ENCODE data around the gene ZFHX3.
"Not testable (repeated sequence)": the region's sequence is repeated elsewhere in the genome, so short reads cannot be mapped to it uniquely, and the experiment has no call there.

The ZFHX3 gene

DNA sequence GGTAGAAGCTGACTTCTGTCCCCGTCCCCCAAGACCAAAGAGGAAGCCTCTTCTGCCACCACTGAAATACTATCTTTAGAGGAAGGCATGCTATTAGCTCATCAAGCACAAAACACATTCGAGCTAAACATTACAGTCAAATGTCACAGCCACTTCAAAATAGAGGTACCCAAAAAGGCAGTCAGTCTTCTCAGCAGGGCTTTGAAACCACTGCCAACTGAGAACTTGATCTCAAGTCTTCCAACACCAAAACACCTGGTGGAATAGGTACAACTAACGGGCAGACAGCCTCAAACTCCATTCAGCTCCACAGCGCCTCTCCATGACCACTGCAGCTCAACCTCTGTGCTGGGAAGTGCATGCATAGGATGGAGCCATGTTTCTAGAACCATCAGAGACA is 36.0 kb downstream of the ZFHX3 start:
- no peaks in the 10 kb centered on the region for H3K27me3 ChIP-seq (ENCODE audit: insufficient read depth, low read length)
- no peaks in the 10 kb centered on the region for H3K9me3 ChIP-seq (ENCODE audit: insufficient read depth, low read depth, low read length)
- H3K36me3 ChIP-seq (ENCODE audit: insufficient read depth, low read depth, low read length), result no peaks in the 10 kb centered on the region
- no peak overlapping the region for H3K9ac ChIP-seq (ENCODE audit: low read depth, low read length)
- no peak overlapping the region for H3K4me3 ChIP-seq (ENCODE audit: low read length)
- H3K4me1 ChIP-seq (ENCODE audit: insufficient read depth, low read length), result 0 out of 2 replicates have a peak, but pooled peaks cover 3% of the 10 kb centered on the region
- no peak overlapping the region for H3K27ac ChIP-seq (ENCODE audit: low read length)

DNA sequence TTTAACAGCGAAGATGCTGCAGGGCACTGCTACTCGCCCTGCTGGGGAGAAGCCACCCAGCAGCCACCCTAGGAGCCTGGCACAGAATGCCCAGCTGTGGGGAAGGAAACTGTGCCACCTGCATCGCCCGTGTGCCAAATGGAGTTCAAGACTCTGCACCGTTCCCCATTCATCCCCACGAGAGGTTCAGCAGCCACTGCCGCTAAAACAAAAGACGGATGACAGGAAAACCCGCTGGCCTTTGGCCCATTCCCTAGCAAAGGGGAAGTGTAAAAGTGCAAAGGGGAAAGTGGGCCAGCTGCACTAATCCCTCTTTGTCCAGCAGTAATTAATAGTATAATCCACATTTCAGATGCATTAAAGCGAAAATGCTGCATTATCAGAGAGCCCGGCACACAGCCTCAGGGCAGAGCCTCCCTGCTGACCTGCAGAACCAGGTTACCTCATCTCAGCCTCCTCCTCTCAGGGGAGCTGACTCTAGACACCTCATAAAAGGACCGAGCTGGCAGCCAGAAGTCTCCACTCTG is 37.7 kb downstream of the ZFHX3 start:
- H3K9ac ChIP-seq (ENCODE audit: low read depth, low read length), result no peak overlapping the region
- no peaks in the 10 kb centered on the region for H3K36me3 ChIP-seq (ENCODE audit: insufficient read depth, low read depth, low read length)
- no peaks in the 10 kb centered on the region for H3K9me3 ChIP-seq (ENCODE audit: insufficient read depth, low read depth, low read length)
- no peaks in the 10 kb centered on the region for H3K27me3 ChIP-seq (ENCODE audit: insufficient read depth, low read length)
- H3K27ac ChIP-seq (ENCODE audit: low read length), result no peak overlapping the region
- H3K4me1 ChIP-seq (ENCODE audit: insufficient read depth, low read length), result 0 out of 2 replicates have a peak, but pooled peaks cover 3% of the 10 kb centered on the region
- no peak overlapping the region for H3K4me3 ChIP-seq (ENCODE audit: low read length)

DNA sequence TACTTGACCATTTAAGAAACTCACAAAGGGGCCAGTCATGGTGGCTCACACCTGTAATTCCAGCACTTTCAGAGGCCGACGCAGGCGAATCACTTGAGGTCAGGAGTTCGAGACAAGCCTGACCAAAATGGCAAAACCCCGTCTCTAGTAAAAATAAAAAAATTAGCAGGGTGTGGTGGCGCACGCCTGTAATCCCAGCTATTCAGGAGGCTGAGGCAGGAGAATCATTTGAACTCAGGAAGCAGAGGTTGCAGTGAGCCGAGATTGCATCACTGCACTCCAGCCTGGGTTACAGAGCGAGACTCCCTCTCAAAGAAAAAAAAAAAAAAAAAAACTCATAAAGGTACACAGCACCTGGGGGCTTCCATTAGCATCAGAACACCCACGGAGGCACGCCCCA is 38.2 kb downstream of the ZFHX3 start:
- not testable (repeated sequence) for H3K9ac ChIP-seq (ENCODE audit: low read depth, low read length); H3K27me3 ChIP-seq (ENCODE audit: insufficient read depth, low read length); H3K9me3 ChIP-seq (ENCODE audit: insufficient read depth, low read depth, low read length); H3K4me3 ChIP-seq (ENCODE audit: low read length); H3K4me1 ChIP-seq (ENCODE audit: insufficient read depth, low read length); H3K36me3 ChIP-seq (ENCODE audit: insufficient read depth, low read depth, low read length); H3K27ac ChIP-seq (ENCODE audit: low read length)

DNA sequence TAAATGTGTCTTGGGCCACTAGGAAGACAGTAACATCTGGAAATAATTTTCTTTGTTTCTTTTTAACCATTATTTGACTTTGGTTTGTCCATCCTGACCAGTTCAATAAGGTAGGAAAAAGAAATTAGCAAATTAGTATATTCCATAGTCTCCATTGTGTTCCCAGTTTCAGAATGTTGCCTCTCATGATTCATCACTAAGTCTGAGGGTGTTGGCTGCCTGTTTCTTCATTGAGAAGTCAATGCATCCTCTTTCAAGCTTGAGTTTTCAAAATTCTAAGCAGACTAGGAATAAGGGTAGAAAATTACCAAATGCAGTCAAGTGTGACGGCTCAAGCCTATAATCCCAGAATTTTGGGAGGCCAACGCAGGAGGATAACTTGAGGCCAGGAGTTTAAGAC is 41.9 kb downstream of the ZFHX3 start:
- Histone ChIP-seq H3K4me1 (ENCODE audit: insufficient read depth, low read length) (peaks cover 3% of the 10 kb centered on the region; the same call in 1 of the 2 replicates), H3K4me3 (ENCODE audit: low read length) (no peak overlapping the region), H3K27me3 (ENCODE audit: insufficient read depth, low read length) (no peaks in the 10 kb centered on the region), H3K36me3 (ENCODE audit: insufficient read depth, low read depth, low read length) (no peaks in the 10 kb centered on the region), H3K9me3 (ENCODE audit: insufficient read depth, low read depth, low read length) (peaks cover 6% of the 10 kb centered on the region), H3K9ac (ENCODE audit: low read depth, low read length) (no peak overlapping the region), H3K27ac (ENCODE audit: low read length) (no peak overlapping the region)

DNA sequence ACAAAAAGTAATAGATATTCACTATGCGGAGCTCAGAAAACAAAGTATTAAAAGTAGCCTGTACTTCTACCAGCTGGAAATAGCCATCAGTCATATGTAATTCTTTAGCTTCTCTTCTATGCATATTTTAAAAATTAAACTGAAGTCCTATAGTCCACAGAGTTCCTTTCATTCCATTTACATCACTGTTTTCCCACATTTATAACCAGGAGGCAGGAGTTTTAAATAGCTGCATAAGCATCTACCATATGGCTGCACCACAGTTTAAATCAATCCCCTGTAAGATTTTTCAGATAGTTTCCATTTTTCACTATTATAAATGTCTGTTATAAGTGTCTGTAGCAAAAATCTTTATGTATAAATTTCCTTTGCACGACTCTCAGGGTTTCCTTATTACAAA is 45.1 kb downstream of the ZFHX3 start:
- Histone ChIP-seq H3K9ac (ENCODE audit: low read depth, low read length) (no peak overlapping the region), H3K27me3 (ENCODE audit: insufficient read depth, low read length) (no peaks in the 10 kb centered on the region), H3K27ac (ENCODE audit: low read length) (no peak overlapping the region), H3K4me3 (ENCODE audit: low read length) (no peak overlapping the region), H3K4me1 (ENCODE audit: insufficient read depth, low read length) (peaks cover 3% of the 10 kb centered on the region; the same call in 1 of the 2 replicates), H3K36me3 (ENCODE audit: insufficient read depth, low read depth, low read length) (no peaks in the 10 kb centered on the region), H3K9me3 (ENCODE audit: insufficient read depth, low read depth, low read length) (peaks cover 7% of the 10 kb centered on the region)

DNA sequence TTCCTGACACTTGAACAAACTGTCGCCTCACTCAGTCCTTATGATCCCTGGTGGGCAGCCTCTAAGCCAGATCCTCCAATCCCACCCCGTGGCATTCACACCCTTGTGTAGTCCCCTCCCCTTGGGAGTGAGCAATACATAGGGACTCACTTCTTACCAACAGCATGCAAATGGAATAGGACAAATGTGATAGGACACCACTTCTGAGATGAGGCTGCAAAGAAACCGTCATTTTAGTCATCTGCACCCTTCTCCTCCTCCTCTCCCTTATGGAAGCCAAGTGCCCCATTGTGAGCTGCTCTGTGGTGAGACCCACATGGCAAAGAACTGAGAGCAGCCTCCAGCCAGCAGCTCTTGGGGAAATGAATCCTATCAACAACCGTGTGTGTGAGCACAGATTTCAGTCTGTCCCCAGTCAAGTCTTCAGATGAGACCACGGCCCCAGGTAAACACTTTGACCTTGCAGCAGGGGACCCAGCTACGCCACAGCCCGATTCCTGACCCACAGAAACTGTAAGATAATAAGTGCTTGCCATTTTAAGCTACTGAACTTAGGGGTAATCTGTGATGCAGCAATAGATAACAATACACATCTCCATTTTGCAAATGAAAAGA is 46.9 kb downstream of the ZFHX3 start:
- H3K9ac ChIP-seq (ENCODE audit: low read depth, low read length), result no peak overlapping the region
- H3K4me3 ChIP-seq (ENCODE audit: low read length), result no peak overlapping the region
- no peaks in the 10 kb centered on the region; the same call in 1 of the 2 replicates for H3K4me1 ChIP-seq (ENCODE audit: insufficient read depth, low read length)
- H3K9me3 ChIP-seq (ENCODE audit: insufficient read depth, low read depth, low read length), result peaks cover 7% of the 10 kb centered on the region
- no peaks in the 10 kb centered on the region for H3K27me3 ChIP-seq (ENCODE audit: insufficient read depth, low read length)
- H3K27ac ChIP-seq (ENCODE audit: low read length), result no peak overlapping the region
- H3K36me3 ChIP-seq (ENCODE audit: insufficient read depth, low read depth, low read length), result no peaks in the 10 kb centered on the region

DNA sequence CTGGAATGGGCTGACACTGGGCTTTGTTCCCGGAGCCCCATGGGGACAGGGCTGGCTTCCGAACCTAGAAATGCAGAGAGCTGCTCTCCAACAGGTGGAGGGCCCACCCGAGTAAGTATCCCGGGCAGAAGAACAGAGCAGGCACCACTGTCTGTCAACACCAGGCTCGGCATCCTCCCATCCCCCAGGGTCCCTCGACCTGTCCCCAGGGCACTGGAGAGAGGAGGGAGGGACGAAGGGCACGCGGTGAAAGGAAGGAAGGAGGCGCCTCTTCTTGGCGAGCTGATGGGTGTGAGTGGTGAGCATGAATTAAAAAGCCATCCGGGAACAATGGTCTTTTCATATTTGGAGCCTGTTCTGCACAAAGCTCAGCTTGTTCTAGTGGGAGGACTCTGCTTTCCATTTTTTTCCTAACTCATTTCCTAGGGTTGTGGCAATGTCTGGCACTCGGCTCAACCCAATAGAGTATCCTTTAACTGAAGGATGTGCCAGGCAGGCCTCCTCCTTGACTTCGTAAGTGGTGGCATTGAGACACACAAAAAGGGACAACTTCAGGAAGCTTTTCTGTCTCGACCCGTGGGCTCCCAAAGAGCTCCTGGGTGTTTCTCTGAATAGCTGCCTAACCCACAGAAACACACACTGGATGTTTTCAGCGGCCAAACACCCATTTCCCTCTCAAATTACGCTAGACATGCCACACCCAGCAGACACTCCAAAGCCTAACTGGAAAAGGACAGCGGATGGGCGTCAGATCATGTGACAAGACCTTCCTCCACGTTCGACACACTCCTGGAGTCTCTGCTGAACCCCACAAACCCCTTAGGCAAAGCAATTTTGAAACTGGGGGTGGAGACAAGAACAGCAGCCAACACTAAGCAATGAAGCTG is 47.7 kb downstream of the ZFHX3 start:
- Histone ChIP-seq H3K4me1 (ENCODE audit: insufficient read depth, low read length) (no peaks in the 10 kb centered on the region; the same call in none of the 2 replicates), H3K36me3 (ENCODE audit: insufficient read depth, low read depth, low read length) (no peaks in the 10 kb centered on the region), H3K27ac (ENCODE audit: low read length) (no peak overlapping the region), H3K9me3 (ENCODE audit: insufficient read depth, low read depth, low read length) (peaks cover 7% of the 10 kb centered on the region), H3K4me3 (ENCODE audit: low read length) (no peak overlapping the region), H3K9ac (ENCODE audit: low read depth, low read length) (no peak overlapping the region), H3K27me3 (ENCODE audit: insufficient read depth, low read length) (no peaks in the 10 kb centered on the region)

DNA sequence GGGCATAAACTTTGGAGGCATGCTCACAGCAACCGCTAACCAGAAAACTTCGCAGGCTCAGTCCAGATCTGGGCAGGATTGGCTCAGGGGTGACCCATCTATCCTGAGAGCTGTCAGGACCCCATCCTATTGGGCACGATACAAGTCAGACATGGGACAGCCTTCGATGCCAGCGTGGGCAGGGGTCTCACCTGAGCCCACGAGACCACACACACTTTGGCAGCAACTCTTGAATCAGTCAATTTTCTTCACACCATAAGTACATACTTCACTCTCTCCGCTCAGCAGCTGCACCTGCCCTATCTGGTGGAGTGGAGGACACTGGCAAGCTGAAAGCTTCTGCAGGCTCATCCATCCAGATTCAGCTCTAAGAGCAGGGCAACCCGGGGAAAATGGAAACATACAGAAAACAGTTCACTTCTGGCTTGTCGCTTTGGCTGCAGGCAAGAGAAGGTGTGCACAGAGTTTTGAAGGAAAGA is 48.3 kb downstream of the ZFHX3 start:
- peaks cover 7% of the 10 kb centered on the region for H3K9me3 ChIP-seq (ENCODE audit: insufficient read depth, low read depth, low read length)
- no peak overlapping the region for H3K27ac ChIP-seq (ENCODE audit: low read length)
- H3K9ac ChIP-seq (ENCODE audit: low read depth, low read length), result no peak overlapping the region
- H3K4me3 ChIP-seq (ENCODE audit: low read length), result no peak overlapping the region
- H3K27me3 ChIP-seq (ENCODE audit: insufficient read depth, low read length), result no peaks in the 10 kb centered on the region
- no peaks in the 10 kb centered on the region for H3K36me3 ChIP-seq (ENCODE audit: insufficient read depth, low read depth, low read length)
- H3K4me1 ChIP-seq (ENCODE audit: insufficient read depth, low read length), result no peaks in the 10 kb centered on the region; the same call in none of the 2 replicates

DNA sequence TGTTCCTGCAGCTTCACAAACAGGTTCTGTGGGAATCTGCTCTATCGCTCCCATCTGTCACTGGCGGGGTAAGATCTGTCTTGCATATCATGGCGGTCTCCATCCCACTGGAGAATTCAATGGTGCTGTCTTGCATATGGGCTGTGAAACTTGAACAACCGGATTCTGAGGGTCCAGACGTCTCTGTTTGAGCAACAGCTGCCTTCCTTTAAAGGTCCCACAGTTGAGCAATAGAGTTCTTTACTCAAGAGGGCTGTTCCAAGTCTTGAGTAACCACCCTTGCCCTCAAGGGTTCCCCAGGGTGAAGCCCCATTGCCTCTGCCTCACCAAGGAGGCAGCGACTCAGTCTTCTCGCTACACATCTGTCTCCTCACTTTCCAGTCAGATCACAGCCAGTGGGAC is 50.8 kb downstream of the ZFHX3 start:
- Histone ChIP-seq H3K27me3 (ENCODE audit: insufficient read depth, low read length) (no peaks in the 10 kb centered on the region), H3K9me3 (ENCODE audit: insufficient read depth, low read depth, low read length) (peaks cover 7% of the 10 kb centered on the region), H3K9ac (ENCODE audit: low read depth, low read length) (no peak overlapping the region), H3K4me1 (ENCODE audit: insufficient read depth, low read length) (peaks cover 5% of the 10 kb centered on the region), H3K36me3 (ENCODE audit: insufficient read depth, low read depth, low read length) (no peaks in the 10 kb centered on the region), H3K4me3 (ENCODE audit: low read length) (no peak overlapping the region), H3K27ac (ENCODE audit: low read length) (no peak overlapping the region)

DNA sequence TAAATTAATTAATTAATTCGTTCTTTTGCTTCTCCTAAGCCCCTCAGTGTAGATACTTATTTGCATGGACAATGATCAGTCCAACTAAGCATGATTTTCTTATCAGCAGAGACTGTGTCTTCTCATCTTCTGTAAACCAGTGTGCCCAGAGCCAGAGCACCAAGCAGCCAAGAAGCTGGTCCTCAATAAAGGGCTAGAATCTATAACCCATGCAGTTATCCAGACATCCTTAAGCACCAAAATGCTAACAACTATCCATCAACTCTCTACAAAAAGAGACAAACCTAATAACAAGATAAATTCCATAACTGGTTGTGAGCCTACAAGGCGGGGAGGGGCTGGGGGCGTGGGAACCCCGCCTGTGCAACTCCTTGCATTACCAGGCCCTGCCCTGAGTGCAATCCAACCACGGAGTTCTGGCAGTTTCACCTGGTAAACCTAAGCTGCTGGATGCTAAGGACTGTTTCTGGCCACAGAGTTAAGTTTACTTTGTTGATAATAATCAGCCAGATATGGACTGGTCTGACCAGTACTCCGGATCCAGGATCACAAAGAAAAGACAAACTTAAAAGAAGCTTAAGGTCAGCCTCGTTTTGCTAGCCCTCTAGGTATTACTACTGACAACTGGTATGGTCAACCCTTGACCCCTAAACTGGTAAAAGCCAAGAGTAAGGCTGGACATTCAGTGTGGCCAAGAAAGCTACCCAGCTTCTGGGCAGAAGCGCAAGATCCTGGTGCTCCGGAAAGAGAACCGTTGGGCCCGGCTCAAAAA is 51.5 kb downstream of the ZFHX3 start:
- no peaks in the 10 kb centered on the region for H3K27me3 ChIP-seq (ENCODE audit: insufficient read depth, low read length)
- peaks cover 5% of the 10 kb centered on the region for H3K9me3 ChIP-seq (ENCODE audit: insufficient read depth, low read depth, low read length)
- H3K4me3 ChIP-seq (ENCODE audit: low read length), result no peak overlapping the region
- no peak overlapping the region for H3K27ac ChIP-seq (ENCODE audit: low read length)
- peaks cover 11% of the 10 kb centered on the region for H3K4me1 ChIP-seq (ENCODE audit: insufficient read depth, low read length)
- no peaks in the 10 kb centered on the region for H3K36me3 ChIP-seq (ENCODE audit: insufficient read depth, low read depth, low read length)
- H3K9ac ChIP-seq (ENCODE audit: low read depth, low read length), result no peak overlapping the region

DNA sequence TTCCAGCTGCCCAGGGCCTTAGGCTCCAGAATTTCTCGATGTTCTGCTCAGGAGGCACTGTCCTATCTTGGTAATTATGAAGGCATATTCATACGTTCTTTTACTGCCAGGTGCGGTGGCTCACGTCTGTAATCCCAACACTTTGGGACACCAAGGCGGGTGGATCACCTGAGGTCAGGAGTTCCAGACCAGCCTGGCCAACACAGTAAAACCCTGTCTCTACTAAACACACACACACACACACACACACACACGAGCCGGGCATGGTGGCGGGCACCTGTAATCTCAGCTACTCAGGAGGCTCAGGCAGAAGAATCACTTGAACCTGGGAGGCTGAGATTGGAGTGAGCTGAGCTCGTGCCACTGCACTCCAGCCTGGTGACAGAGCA is 52.1 kb downstream of the ZFHX3 start:
- peaks cover 11% of the 10 kb centered on the region for H3K4me1 ChIP-seq (ENCODE audit: insufficient read depth, low read length)
- not testable (repeated sequence) for H3K9ac ChIP-seq (ENCODE audit: low read depth, low read length); H3K27me3 ChIP-seq (ENCODE audit: insufficient read depth, low read length); H3K27ac ChIP-seq (ENCODE audit: low read length); H3K36me3 ChIP-seq (ENCODE audit: insufficient read depth, low read depth, low read length); H3K9me3 ChIP-seq (ENCODE audit: insufficient read depth, low read depth, low read length); H3K4me3 ChIP-seq (ENCODE audit: low read length)

Measured in iPS-20b (cell line).